HG02943 (cell line): ENCODE data around the gene TLCD5.

ENCODE experiments used
- ATAC-seq: cut with Tn5 transposase; IDR thresholded peaks from one replicate; pipeline ENCODE4 v1.9.1; 2021; ENCODE audit warnings: mild to moderate bottlenecking, low read depth, moderate library complexity; ENCODE audit not compliant: unreplicated experiment

The TLCD5 gene

GRCh38 chr11:120306519-120307242, 18.4 kb upstream of the TLCD5 start:
- no peak for ATAC-seq

- no peak for ATAC-seq
These were observed 17.6 kb upstream of the TLCD5 start for GRCh38 chr11:120307476-120307875.

- ATAC-seq, result no peak
These were observed 17.0 kb upstream of the TLCD5 start for GRCh38 chr11:120308081-120308480.

- no peak for ATAC-seq
These were observed 14.2 kb upstream of the TLCD5 start for GRCh38 chr11:120310870-120311269.

- ATAC-seq, result no peak
These were observed 10.2 kb upstream of the TLCD5 start for GRCh38 chr11:120314861-120315260.

- ATAC-seq, result no peak
These were observed 8.0 kb upstream of the TLCD5 start for GRCh38 chr11:120316880-120317688.

- no peak for ATAC-seq
These were observed 7.2 kb upstream of the TLCD5 start for GRCh38 chr11:120317689-120318480.

GRCh38 chr11:120318906-120319305, 6.2 kb upstream of the TLCD5 start:
- ATAC-seq, result no peak

- ATAC-seq, result no peak
These were observed 1.1 kb downstream of the TLCD5 start for GRCh38 chr11:120326228-120326627.

GRCh38 chr11:120326845-120327281, 1.8 kb downstream of the TLCD5 start:
- ATAC-seq, result no peak

GRCh38 chr11:120327311-120327710, 2.2 kb downstream of the TLCD5 start:
- no peak for ATAC-seq

- ATAC-seq, result no peak
These were observed 4.5 kb downstream of the TLCD5 start for GRCh38 chr11:120329556-120329955.

GRCh38 chr11:120330045-120330444, 4.9 kb downstream of the TLCD5 start:
- no peak for ATAC-seq

GRCh38 chr11:120331301-120331996, 6.3 kb downstream of the TLCD5 start:
- ATAC-seq, result no peak

GRCh38 chr11:120332822-120333716, 8.0 kb downstream of the TLCD5 start:
- ATAC-seq, result no peak

- ATAC-seq, result no peak
These were observed 8.7 kb downstream of the TLCD5 start for GRCh38 chr11:120333801-120334200.

- ATAC-seq, result no peak
These were observed 9.2 kb downstream of the TLCD5 start for GRCh38 chr11:120334332-120334731.

- ATAC-seq, result no peak
These were observed 9.9 kb downstream of the TLCD5 start for GRCh38 chr11:120334894-120335462.

- peak; percentile 19 for ATAC-seq
These were observed 10.4 kb downstream of the TLCD5 start for GRCh38 chr11:120335556-120335907.
